Inflammatory macrophage treated with lipopolysaccharide for 4 hours (primary cell): ENCODE measurements around the gene TMEM17.

ENCODE experiments used
- DNase-seq: peaks from one replicate; pipeline ENCODE4 v3.0.0-alpha.2; 2020

TMEM17 gene

DNA sequence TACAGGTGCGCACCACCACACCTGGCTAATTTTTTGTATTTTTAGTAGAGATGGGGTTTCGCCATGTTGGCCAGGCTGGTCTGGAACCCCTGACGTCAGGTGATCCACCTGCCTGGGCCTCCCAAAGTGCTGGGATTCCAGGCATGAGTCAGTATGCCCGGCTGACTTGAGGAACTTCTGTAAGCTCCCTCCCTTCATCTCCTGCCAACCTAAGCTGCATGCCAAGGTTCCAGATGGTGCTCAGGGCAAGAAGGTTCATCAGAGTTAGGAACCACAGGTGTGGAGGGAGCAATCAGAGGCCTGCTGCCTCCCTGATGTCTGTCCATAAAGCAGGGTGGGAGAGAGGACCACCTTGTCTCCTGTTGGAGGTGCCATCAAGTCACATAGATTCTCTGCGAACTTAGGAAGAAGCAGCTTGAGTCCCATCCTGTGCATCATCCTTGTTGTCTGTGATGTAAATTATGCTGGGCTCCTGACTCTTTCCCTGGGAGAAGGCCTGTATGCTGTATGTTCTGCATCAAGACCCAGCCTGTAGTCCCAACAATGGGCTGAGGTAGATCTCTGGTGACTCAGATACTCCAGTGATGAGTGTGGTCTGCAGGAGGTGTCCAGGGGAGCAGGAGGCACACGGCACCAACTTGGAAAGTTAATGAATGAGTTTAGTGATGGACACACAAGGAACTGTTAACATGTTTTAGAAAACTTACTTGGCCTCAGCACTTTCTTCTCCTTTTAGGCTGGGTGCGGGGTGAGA lies 53.1 kb downstream of the TMEM17 start:
- DNase-seq: no peak

DNA sequence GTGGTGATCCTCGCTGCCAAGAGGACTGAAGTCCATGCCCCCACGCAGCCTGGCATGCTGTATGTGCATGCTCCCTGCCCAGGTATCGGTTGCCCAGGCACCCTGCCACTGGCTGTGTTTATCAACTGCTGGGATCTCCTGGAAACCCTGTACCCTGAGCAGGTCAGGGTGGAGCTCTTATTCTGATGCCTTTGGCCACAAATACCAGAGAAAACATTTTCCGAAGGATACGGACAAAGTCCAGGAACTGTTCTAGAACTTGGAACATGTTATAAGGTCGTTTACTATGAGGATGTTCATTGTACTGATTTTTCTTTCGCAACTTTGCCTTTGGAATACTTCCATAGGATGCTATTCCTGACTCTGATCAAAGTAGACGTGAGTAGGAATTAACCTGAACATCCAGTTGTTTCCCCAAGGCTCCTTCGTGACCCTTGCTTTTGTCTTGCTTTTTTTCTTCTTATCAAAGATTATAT lies 55.2 kb downstream of the TMEM17 start:
- DNase-seq: no peak
